ENCODE data around the gene TNNT2. TPM values are rescaled to one million over a fixed set of nuclear protein-coding genes. Genes with fewer than 3 reads are reported as not detected.

The TNNT2 gene
- total and polyA plus RNA-seq, 8 donors, result 1.5 to 12.0 (median 6.7) TPM; not detected in 4

DNA sequence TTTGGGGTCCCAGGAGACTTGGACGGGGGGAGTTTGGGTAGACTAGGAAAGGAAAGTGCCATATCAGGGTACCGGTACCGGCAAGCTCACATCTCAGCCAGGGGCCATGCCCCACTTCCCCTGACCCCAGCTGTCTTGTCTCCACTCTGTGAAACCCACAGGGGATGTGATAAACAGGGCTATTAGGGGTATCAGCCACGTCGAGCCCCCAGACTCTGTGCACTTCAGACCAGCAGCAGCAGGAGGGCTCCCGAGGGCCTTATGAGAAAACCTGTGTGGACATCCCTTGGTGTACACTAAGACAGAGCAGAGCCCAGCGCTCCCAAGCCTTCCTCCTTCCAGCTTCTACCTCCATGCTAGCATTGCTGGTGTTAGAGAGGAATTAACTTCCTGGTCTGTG is 46.3 kb downstream of the TNNT2 start:
- no peak overlapping the region for H3K27ac ChIP-seq
- peaks cover 0 to 7% (median 0%) of the 10 kb centered on the region in 3 donors for H3K27me3 ChIP-seq
- TF ChIP-seq POLR2A (IDR thresholded peaks at IDR 0.05) (no peak), CTCF (IDR thresholded peaks at IDR 0.05) (no peak), EP300 (IDR thresholded peaks at IDR 0.05) (no peak), POLR2AphosphoS5 (IDR thresholded peaks at IDR 0.05) (no peak)
- DNase-seq, result no peak
- H3K4me3 ChIP-seq, result no peak overlapping the region
- H3K36me3 ChIP-seq, result no peaks in the 10 kb centered on the region
- peaks cover 0 to 8% (median 0%) of the 10 kb centered on the region in 4 donors for H3K4me1 ChIP-seq
- 76 to 89% (median 87%) methylated on average over 7 of the region's 7 CpGs for WGBS, 5 donors
- H3K9me3 ChIP-seq, result no peaks in the 10 kb centered on the region
- intact Hi-C loops (cut with DNase I; ENCODE audit: low total_unique reads), result no loop called here

- peaks cover 0 to 8% (median 0%) of the 10 kb centered on the region in 4 donors for H3K4me1 ChIP-seq
- H3K36me3 ChIP-seq, result no peaks in the 10 kb centered on the region
- TF ChIP-seq CTCF (IDR thresholded peaks at IDR 0.05), result no peak
- TF ChIP-seq POLR2AphosphoS5 (IDR thresholded peaks at IDR 0.05), result no peak
- no peak for TF ChIP-seq POLR2A (IDR thresholded peaks at IDR 0.05)
- TF ChIP-seq EP300 (IDR thresholded peaks at IDR 0.05), result no peak
- intact Hi-C loops (cut with DNase I; ENCODE audit: low total_unique reads), result no loop called here
- 84 to 98% (median 96%) methylated on average over 2 of the region's 2 CpGs for WGBS, 5 donors
- DNase-seq, result no peak
- H3K27ac ChIP-seq, result no peak overlapping the region
- H3K27me3 ChIP-seq, result peaks cover 0 to 7% (median 0%) of the 10 kb centered on the region in 3 donors
- no peaks in the 10 kb centered on the region for H3K9me3 ChIP-seq
- no peak overlapping the region for H3K4me3 ChIP-seq
Measured at GRCh38 chr1:201330541-201330940, 46.9 kb downstream of the TNNT2 start.

DNA sequence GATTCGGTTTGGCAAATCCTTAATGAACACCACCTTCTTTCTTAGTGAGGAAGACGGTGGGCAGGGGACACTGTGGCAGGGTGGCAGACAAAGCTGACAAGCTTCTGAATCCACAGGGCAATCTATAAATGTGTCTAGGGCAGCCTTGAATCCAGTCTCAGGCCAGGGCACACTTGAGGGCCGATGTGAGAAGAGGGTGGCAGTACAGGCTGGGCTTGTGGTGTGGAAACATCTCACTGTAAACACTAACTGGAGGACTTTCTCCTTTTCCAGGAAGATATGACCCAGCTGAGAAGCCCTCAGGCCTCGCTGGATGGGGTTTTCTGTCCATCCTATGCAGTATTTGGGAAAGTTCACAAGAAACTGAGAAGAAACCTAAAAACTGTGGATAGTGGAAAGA is 47.7 kb downstream of the TNNT2 start:
- H3K27me3 ChIP-seq, result peaks cover 0 to 7% (median 0%) of the 10 kb centered on the region in 3 donors
- no peak for DNase-seq
- H3K4me1 ChIP-seq, result peaks cover 0 to 8% (median 0%) of the 10 kb centered on the region in 4 donors
- H3K27ac ChIP-seq, result no peak overlapping the region
- H3K36me3 ChIP-seq, result no peaks in the 10 kb centered on the region
- no peak for TF ChIP-seq CTCF (IDR thresholded peaks at IDR 0.05)
- no peak for TF ChIP-seq EP300 (IDR thresholded peaks at IDR 0.05)
- TF ChIP-seq POLR2AphosphoS5 (IDR thresholded peaks at IDR 0.05), result no peak
- TF ChIP-seq POLR2A (IDR thresholded peaks at IDR 0.05), result no peak
- intact Hi-C loops (cut with DNase I; ENCODE audit: low total_unique reads), result no loop called here
- no peak overlapping the region for H3K4me3 ChIP-seq
- 57 to 74% (median 71%) methylated on average over 4 of the region's 4 CpGs for WGBS, 5 donors
- H3K9me3 ChIP-seq, result no peaks in the 10 kb centered on the region

- intact Hi-C loops (cut with DNase I; ENCODE audit: low total_unique reads), result no loop called here
- peak in 1 of 2 donors; percentile 19 for DNase-seq
- Histone ChIP-seq H3K9me3 (no peaks in the 10 kb centered on the region), H3K27ac (no peak overlapping the region), H3K27me3 (peaks cover 0 to 7% (median 0%) of the 10 kb centered on the region in 3 donors), H3K4me1 (peaks cover 0 to 8% (median 0%) of the 10 kb centered on the region in 4 donors), H3K36me3 (no peaks in the 10 kb centered on the region), H3K4me3 (no peak overlapping the region)
- WGBS, 5 donors, result 45 to 89% (median 73%) methylated on average over 2 of the region's 2 CpGs
- TF ChIP-seq POLR2AphosphoS5 (IDR thresholded peaks at IDR 0.05) (no peak), EP300 (IDR thresholded peaks at IDR 0.05) (no peak), POLR2A (IDR thresholded peaks at IDR 0.05) (no peak), CTCF (IDR thresholded peaks at IDR 0.05) (no peak)
Measured at GRCh38 chr1:201329286-201329685, 48.2 kb downstream of the TNNT2 start.

Measured in stomach (tissue), 9 donors.